ENCODE data around the gene MMP19. TPM values are rescaled to one million over a fixed set of nuclear protein-coding genes. Genes with fewer than 3 reads are reported as not detected.

Gene MMP19
- total RNA-seq, 2 donors from 2014 or later: 2.1 to 2.7 TPM

DNA sequence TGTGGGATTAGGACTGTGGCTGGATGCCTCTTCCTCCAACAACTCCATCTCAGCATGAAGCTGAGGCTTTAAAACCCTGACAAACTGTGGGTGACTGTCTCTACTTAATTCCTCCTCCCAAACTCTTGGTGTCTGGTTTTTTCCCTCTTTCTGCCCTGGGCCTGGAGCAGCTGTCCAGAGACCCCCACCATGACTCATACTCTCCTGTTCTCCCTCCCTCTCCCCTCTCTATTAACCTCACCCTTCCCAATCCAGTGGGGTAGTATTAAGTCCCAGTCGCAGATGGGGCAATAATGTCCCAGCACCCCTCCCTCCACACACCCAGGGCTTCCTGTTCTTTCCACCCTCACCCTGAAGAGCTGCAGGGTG, 11.3 kb downstream of the MMP19 start:
- Histone ChIP-seq H3K27ac (peak overlapping the region; percentile 90), H3K9me3 (no peaks in the 10 kb centered on the region), H3K27me3 (no peaks in the 10 kb centered on the region), H3K4me1 (peaks cover 8% of the 10 kb centered on the region), H3K9ac (ENCODE audit: low read depth in 2 of 2, low read length in 2 of 2) (peak overlapping the region; percentile 90 to 99), H3K36me3 (no peaks in the 10 kb centered on the region), H3K4me3 (peak overlapping the region; percentile 80)
- TF ChIP-seq, protein P1, sequence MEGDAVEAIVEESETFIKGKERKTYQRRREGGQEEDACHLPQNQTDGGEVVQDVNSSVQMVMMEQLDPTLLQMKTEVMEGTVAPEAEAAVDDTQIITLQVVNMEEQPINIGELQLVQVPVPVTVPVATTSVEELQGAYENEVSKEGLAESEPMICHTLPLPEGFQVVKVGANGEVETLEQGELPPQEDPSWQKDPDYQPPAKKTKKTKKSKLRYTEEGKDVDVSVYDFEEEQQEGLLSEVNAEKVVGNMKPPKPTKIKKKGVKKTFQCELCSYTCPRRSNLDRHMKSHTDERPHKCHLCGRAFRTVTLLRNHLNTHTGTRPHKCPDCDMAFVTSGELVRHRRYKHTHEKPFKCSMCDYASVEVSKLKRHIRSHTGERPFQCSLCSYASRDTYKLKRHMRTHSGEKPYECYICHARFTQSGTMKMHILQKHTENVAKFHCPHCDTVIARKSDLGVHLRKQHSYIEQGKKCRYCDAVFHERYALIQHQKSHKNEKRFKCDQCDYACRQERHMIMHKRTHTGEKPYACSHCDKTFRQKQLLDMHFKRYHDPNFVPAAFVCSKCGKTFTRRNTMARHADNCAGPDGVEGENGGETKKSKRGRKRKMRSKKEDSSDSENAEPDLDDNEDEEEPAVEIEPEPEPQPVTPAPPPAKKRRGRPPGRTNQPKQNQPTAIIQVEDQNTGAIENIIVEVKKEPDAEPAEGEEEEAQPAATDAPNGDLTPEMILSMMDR (IDR thresholded peaks at IDR 0.05): no peak
- DNase-seq: no peak
- intact Hi-C loops (cut with DNase I): loop anchor here (5.0 kb wide), 1 partner anchor 96 kb away; the partner anchor contains the start of gene PYM1

DNA sequence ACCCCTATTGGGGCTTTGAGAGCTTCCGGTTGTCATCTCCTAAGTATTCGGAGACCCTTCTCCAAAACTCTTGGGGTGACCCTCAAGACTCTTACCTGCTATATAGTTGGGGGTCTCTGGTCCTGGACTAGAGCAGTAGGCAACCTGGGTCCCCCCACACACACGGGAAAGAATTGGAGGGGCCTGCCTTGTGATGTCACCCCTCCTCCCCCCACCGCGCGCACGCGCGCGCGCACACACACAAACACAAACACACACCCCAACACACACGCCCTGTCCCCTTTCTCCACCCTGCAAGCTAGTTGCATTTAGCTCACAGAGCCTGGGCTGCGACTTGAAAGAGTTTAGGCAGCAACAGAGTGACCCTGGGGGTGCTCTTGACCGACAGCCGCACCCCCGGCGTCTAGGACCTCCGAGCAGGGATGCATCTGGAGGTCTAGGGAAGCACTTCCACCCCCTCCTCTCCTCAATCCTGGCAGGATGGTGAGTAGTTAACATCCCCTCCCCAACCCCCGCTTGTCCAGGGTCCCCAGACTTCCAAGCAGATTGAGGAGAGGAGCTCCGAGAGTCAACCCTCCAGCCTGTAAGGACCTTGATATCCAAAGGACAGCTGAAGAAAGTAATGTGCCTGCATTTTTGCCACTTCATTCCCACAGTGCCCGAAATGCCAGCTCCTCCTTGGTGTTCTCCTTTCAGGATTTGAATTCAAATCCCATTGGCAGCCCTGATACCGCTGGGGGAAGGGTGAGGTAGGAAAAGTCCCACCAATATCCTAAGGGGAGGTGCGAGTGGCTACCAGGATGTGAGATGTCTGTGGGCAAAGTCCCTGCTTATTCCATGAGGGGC, 11.9 kb downstream of the MMP19 start:
- H3K4me1 ChIP-seq: peaks cover 8% of the 10 kb centered on the region
- intact Hi-C loops (cut with DNase I): loop anchor here (5.0 kb wide), 1 partner anchor 96 kb away; the partner anchor contains the start of gene PYM1
- no peaks in the 10 kb centered on the region for H3K36me3 ChIP-seq
- H3K9me3 ChIP-seq: no peaks in the 10 kb centered on the region
- peak overlapping the region; percentile 90 to 99 for H3K9ac ChIP-seq (ENCODE audit: low read depth in 2 of 2, low read length in 2 of 2)
- peak overlapping the region; percentile 90 for H3K27ac ChIP-seq
- H3K27me3 ChIP-seq: no peaks in the 10 kb centered on the region
- TF ChIP-seq, protein P1 (IDR thresholded peaks at IDR 0.05): no peak
- peak overlapping the region; percentile 80 for H3K4me3 ChIP-seq
- DNase-seq: peak; percentile 85

DNA sequence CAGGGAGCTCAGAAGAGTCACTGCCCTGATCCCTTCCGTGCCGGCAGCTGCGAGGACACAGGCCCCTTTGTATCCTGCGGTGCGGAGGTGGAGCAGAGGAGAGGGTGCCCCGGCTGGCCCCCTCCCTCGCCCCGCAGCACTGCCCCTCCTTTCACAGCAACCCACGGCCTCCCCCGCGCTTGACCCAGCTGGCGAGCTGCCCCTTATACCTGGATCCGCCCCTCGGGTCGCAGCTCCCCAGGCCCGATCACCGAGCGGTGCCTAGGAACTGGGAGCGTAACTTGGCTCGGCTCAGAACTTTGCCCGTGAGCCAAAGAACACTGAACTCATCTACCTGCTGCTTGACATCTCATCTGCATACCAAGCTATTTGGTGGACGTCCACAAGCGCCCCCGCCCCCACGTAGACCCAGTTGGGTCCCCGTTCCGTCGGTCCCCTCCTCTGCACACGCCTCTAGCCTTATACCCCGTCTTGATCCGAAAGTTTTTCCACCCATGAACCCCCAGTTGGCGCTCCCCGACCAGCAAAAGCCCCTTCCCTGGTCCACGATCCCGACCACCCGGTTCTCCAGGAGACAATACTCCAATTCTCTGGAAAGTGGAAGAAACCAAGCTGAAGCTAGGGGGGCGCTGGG, 12.7 kb downstream of the MMP19 start:
- Histone ChIP-seq H3K4me1 (peaks cover 8% of the 10 kb centered on the region), H3K9me3 (no peaks in the 10 kb centered on the region), H3K4me3 (peak overlapping the region; percentile 80), H3K9ac (ENCODE audit: low read depth in 2 of 2, low read length in 2 of 2) (peak overlapping the region; percentile 90 to 99), H3K27me3 (no peaks in the 10 kb centered on the region), H3K36me3 (no peaks in the 10 kb centered on the region), H3K27ac (peak overlapping the region; percentile 90)
- TF ChIP-seq, protein P1 (IDR thresholded peaks at IDR 0.05): no peak
- intact Hi-C loops (cut with DNase I): loop anchor here (5.0 kb wide), 1 partner anchor 97 kb away; the partner anchor contains the start of gene PYM1
- DNase-seq: peak; percentile 59

DNA sequence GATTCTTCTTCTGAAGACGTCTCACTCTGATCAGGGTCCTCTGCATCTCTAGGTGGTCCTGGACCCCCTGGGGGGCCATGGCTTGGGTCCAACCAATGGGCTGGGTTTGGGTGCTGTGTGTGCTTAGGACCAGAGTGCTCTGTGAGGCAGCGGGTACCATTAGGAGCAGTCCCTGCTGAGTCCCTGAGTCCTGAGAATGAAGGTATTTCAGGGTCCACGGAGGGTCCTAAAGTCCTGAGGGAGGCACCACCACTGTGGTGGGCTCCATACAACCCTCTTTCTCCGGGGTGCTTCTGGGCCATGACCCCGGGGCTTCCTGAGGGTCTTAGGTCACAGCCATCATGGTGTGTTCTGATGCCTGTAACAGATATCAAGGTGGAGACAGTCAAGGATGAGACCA, 14.4 kb downstream of the MMP19 start:
- Histone ChIP-seq H3K9ac (ENCODE audit: low read depth in 2 of 2, low read length in 2 of 2) (peak overlapping the region; percentile 33 to 99), H3K4me1 (peaks cover 8% of the 10 kb centered on the region), H3K4me3 (peak overlapping the region; percentile 80), H3K9me3 (no peaks in the 10 kb centered on the region), H3K36me3 (no peaks in the 10 kb centered on the region), H3K27ac (peak overlapping the region; percentile 90), H3K27me3 (no peaks in the 10 kb centered on the region)
- TF ChIP-seq, protein P1 (IDR thresholded peaks at IDR 0.05): no peak
- DNase-seq: no peak
- intact Hi-C loops (cut with DNase I): no loop called here

DNA sequence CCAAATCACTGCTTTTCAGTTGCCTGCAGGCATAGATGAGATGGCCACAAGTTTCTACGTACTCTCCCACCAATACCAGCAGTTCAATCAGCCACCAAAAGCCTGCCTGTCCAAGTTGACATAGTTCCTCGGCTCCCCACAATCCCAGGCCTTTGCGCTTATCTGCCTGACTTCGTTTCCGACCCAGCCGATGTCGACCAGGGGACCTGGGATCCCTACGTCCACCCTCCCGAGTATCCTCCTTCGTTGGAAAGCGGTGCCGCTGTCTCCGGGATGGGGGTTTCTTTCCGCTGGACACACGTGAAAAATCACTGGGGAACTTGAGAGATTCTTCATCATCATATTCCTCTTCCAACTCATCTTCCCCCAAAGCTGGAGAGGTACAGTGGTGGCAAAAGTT, 14.9 kb downstream of the MMP19 start:
- DNase-seq: no peak
- Histone ChIP-seq H3K4me1 (peaks cover 8% of the 10 kb centered on the region), H3K9ac (ENCODE audit: low read depth in 2 of 2, low read length in 2 of 2) (no peak overlapping the region), H3K27ac (no peak overlapping the region), H3K27me3 (no peaks in the 10 kb centered on the region), H3K4me3 (no peak overlapping the region), H3K9me3 (no peaks in the 10 kb centered on the region), H3K36me3 (no peaks in the 10 kb centered on the region)
- intact Hi-C loops (cut with DNase I): no loop called here
- TF ChIP-seq, protein P1 (IDR thresholded peaks at IDR 0.05): no peak

All from colonic mucosa (tissue), 4 donors.